IPS-20b (cell line): Measurements from ENCODE around the gene RECK.
A peak's percentile ranks its signal among the peaks of the same experiment; 100 is the strongest.

Experiments
- H3K27ac ChIP-seq: one replicate; pipeline ENCODE4 v1.5.1; 2013; ENCODE audit warnings: low read length
- H3K27me3 ChIP-seq: 2 replicates; pipeline ENCODE4 v1.6.1; 2013; ENCODE audit warnings: mild to moderate bottlenecking, low read length, inconsistent platforms; ENCODE audit not compliant: insufficient read depth
- H3K36me3 ChIP-seq: 2 replicates; pipeline ENCODE4 v1.6.1; 2013; ENCODE audit warnings: low read depth, mild to moderate bottlenecking, inconsistent platforms, low read length, moderate library complexity; ENCODE audit not compliant: insufficient read depth
- H3K4me1 ChIP-seq: 2 replicates; pipeline ENCODE4 v1.6.1; 2013; ENCODE audit warnings: mild to moderate bottlenecking, control low read depth, inconsistent platforms, low read length, moderate library complexity; ENCODE audit not compliant: insufficient read depth
- H3K4me3 ChIP-seq: 2 replicates; pipeline ENCODE4 v1.5.1; 2013; ENCODE audit warnings: mild to moderate bottlenecking, low read length, inconsistent platforms
- H3K9ac ChIP-seq: 2 replicates; pipeline ENCODE4 v1.6.1; 2013; ENCODE audit warnings: low read depth, mild to moderate bottlenecking, inconsistent platforms, low read length, moderate library complexity
- H3K9me3 ChIP-seq: 2 replicates; pipeline ENCODE4 v1.6.1; 2013; ENCODE audit warnings: mild to moderate bottlenecking, low read depth, low read length, inconsistent platforms; ENCODE audit not compliant: insufficient read depth

RECK gene

DNA sequence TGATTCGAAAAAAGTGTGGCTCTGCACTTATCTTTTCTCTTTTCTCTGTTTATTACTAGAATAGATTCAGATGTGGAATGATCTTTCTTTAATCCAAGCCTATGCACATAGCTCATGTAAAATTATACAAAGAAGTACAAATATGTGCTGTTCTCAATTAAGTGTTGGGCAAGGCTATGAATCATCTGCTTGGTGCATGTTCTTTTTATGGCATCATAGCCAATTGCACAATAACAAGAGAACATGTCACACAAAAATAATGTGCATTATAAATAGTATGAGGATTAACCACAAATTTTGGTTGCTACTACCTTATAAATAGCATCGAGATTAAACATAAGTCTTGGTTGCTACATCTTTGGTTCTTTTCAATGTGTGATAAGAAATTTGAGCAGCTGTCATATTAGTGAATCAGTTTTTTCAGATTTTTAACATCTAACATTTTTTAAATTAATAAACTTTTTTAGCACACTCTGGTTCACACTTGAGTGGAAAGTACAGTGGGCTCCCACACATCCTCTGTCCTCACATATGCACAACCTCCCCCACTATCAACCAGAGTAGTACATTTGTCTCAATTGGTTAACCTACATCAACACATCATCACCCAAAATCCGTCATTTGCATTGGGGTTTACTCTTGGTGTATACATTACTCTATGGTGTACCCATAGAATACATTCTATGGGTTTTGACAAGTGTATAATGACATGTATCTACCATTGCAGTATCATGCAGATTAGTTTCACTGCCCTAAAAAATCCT lies 6.8 kb upstream of the RECK start:
- no peak overlapping the region for H3K27ac ChIP-seq
- no peaks in the 10 kb centered on the region for H3K9me3 ChIP-seq
- no peak overlapping the region for H3K4me3 ChIP-seq
- no peaks in the 10 kb centered on the region for H3K4me1 ChIP-seq
- H3K9ac ChIP-seq = no peak overlapping the region
- H3K36me3 ChIP-seq = no peaks in the 10 kb centered on the region
- no peaks in the 10 kb centered on the region for H3K27me3 ChIP-seq

DNA sequence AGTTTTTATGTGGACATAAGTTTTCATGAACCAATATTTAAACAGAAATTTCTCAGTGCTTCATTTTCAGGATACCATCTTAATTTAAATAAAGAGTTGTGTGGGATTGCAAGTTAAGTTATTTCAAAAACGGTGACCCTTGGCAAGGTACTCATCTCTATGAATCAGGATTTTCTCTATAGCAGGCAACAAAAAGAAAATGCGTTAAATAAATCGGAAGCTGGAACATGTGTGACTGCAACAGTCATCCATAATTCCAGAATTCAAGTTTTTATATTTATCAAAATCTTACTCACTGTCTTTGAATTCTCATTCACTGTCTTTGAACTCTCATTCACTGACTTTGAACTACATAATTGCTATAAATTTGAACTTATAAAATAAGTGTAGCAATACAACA lies 5.8 kb upstream of the RECK start:
- Histone ChIP-seq H3K27ac (no peak overlapping the region), H3K9ac (no peak overlapping the region), H3K9me3 (no peaks in the 10 kb centered on the region), H3K36me3 (no peaks in the 10 kb centered on the region), H3K4me1 (no peaks in the 10 kb centered on the region), H3K4me3 (no peak overlapping the region), H3K27me3 (no peaks in the 10 kb centered on the region)

- no peaks in the 10 kb centered on the region for H3K36me3 ChIP-seq
- no peak overlapping the region for H3K9ac ChIP-seq
- no peaks in the 10 kb centered on the region for H3K9me3 ChIP-seq
- H3K27me3 ChIP-seq = no peaks in the 10 kb centered on the region
- H3K27ac ChIP-seq = no peak overlapping the region
- H3K4me1 ChIP-seq = no peaks in the 10 kb centered on the region
- no peak overlapping the region for H3K4me3 ChIP-seq
Measured at GRCh38 chr9:36031774-36032555, 4.7 kb upstream of the RECK start.

DNA sequence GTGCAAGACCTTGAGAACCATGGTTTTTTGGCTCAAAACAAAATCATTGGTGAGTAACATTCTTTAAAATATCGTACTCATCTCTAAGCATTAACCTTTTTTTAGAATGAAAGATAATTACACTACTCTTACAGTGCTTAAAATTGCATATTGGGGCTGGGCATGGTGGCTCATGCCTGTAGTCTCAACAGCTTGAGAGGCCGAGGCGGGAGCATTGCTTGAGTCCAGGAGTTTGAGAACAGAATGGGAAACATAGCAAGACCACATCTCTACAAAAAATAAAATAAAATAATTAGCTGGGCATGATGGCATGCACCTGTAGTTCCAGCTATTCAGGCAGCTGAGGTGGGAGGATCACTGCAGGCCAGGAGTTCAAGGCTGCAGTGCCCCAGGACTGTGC lies 2.9 kb upstream of the RECK start:
- Histone ChIP-seq H3K9me3 (no peaks in the 10 kb centered on the region), H3K27ac (no peak overlapping the region), H3K36me3 (no peaks in the 10 kb centered on the region), H3K4me3 (no peak overlapping the region), H3K9ac (no peak overlapping the region), H3K27me3 (no peaks in the 10 kb centered on the region), H3K4me1 (no peaks in the 10 kb centered on the region; the same call in 1 of the 2 replicates)

DNA sequence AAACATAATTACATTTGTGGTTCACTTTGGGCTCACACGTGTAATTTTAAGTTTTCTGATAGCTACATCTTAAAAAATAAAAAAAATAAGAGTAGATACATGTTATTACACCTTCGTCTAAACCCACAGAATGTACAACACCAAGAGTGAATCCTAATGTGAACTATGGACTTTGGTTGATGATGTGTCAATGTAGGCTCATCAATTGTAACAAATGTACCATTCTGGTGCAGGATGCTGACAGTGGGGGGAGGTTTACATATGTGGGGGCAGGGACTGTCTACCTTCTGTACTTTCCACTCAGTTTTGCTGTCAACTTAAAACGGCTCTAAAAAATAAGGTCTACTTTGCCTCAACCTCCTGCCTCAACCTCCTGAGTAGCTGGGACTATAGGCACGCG lies 2.5 kb upstream of the RECK start:
- Histone ChIP-seq H3K4me3 (no peak overlapping the region), H3K9ac (no peak overlapping the region), H3K4me1 (no peaks in the 10 kb centered on the region; the same call in 1 of the 2 replicates), H3K27ac (no peak overlapping the region), H3K9me3 (no peaks in the 10 kb centered on the region), H3K27me3 (no peaks in the 10 kb centered on the region), H3K36me3 (no peaks in the 10 kb centered on the region)

- Histone ChIP-seq H3K27me3 (no peaks in the 10 kb centered on the region), H3K9me3 (no peaks in the 10 kb centered on the region), H3K4me1 (peaks cover 1% of the 10 kb centered on the region), H3K27ac (no peak overlapping the region), H3K9ac (no peak overlapping the region), H3K36me3 (no peaks in the 10 kb centered on the region), H3K4me3 (no peak overlapping the region)
Measured at GRCh38 chr9:36035006-36035405, 1.7 kb upstream of the RECK start.

DNA sequence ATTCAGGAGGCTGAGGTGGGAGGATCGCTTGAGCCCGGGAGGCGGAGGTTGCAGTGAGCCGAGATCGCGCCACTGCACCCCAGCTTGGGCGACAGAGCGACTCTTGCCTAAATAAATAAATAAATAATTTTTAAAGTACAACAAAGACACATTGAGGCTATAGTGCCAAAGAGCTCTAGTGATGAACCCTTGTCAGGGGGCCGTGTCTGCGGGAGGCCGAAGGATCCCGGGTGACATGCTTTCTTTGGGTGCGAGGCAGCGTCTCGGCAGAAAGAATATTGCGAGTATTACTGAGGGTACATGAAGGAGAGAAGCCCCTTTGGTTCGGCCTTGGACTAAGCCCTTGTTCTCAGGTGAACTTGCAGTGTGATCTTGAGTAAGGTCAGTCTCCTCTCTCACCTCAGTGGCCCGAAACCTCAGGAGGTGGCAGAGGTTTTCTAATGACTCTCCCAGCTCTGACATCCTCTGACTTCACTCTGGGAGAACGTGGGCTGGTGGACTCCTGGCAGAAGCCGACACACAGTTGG lies 397 bp upstream of the RECK start:
- Histone ChIP-seq H3K9me3 (no peaks in the 10 kb centered on the region), H3K27me3 (no peaks in the 10 kb centered on the region), H3K36me3 (no peaks in the 10 kb centered on the region), H3K9ac (peak overlapping the region; percentile 93; the same call in 1 of the 2 replicates), H3K27ac (no peak overlapping the region), H3K4me3 (peak overlapping the region; percentile 97), H3K4me1 (peaks cover 3% of the 10 kb centered on the region)

GRCh38 chr9:36037549-36038122 lies 923 bp downstream of the RECK start:
- Histone ChIP-seq H3K27ac (no peak overlapping the region), H3K9me3 (no peaks in the 10 kb centered on the region)

GRCh38 chr9:36039121-36039520 lies 2.4 kb downstream of the RECK start:
- Histone ChIP-seq H3K27me3 (no peaks in the 10 kb centered on the region), H3K4me1 (peaks cover 3% of the 10 kb centered on the region)

More at GRCh38 chr9:36037549-36038122, 923 bp downstream of the RECK start:
- no peaks in the 10 kb centered on the region for H3K36me3 ChIP-seq
- H3K9ac ChIP-seq = peak overlapping the region; percentile 93
- H3K4me1 ChIP-seq = peaks cover 3% of the 10 kb centered on the region
- peak overlapping the region; percentile 97 for H3K4me3 ChIP-seq
- H3K27me3 ChIP-seq = no peaks in the 10 kb centered on the region

GRCh38 chr9:36039696-36040095 lies 3.0 kb downstream of the RECK start:
- H3K27ac ChIP-seq = no peak overlapping the region
- H3K36me3 ChIP-seq = no peaks in the 10 kb centered on the region
- H3K9me3 ChIP-seq = no peaks in the 10 kb centered on the region
- no peak overlapping the region for H3K4me3 ChIP-seq
- no peaks in the 10 kb centered on the region for H3K27me3 ChIP-seq
- H3K9ac ChIP-seq = no peak overlapping the region
- peaks cover 3% of the 10 kb centered on the region for H3K4me1 ChIP-seq

More at GRCh38 chr9:36039121-36039520, 2.4 kb downstream of the RECK start:
- no peak overlapping the region for H3K9ac ChIP-seq
- no peak overlapping the region for H3K27ac ChIP-seq
- H3K36me3 ChIP-seq = no peaks in the 10 kb centered on the region
- no peaks in the 10 kb centered on the region for H3K9me3 ChIP-seq
- no peak overlapping the region for H3K4me3 ChIP-seq

DNA sequence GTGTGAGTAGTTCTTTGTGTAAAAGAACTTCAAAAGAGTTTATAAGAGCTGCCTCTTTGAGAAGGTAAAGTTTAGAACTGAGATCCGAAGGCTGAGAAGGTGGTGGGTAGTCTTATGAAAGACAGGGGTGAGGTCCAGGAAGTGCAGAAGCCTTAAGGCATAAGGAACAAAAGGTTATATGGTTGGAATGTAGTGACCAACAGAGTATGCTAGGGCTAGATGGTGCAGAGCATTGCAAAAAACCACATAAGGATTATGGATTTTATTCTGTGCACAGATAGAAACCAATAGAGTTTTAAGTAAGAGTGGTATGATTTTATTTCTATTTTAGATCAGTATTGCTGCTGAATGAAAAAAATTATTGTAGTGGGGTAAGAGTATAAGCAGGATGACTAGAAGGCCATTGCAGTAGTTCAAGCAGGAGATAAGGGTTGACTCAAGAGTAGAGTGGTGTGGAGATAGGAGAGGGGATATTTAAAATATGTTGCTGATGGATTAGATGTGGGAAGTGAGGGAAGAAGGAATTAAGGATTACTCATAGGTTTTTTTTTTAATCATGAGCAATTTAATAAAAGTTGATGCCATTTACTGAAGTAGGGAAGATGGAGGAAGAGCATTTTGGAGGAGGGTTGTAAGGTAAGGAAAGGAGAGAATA lies 3.7 kb downstream of the RECK start:
- Histone ChIP-seq H3K36me3 (no peaks in the 10 kb centered on the region), H3K4me1 (peaks cover 4% of the 10 kb centered on the region), H3K27me3 (no peaks in the 10 kb centered on the region), H3K9ac (no peak overlapping the region), H3K27ac (no peak overlapping the region), H3K9me3 (no peaks in the 10 kb centered on the region), H3K4me3 (no peak overlapping the region)
